ENCODE measurements around the gene ATG7.

Gene ATG7

DNA sequence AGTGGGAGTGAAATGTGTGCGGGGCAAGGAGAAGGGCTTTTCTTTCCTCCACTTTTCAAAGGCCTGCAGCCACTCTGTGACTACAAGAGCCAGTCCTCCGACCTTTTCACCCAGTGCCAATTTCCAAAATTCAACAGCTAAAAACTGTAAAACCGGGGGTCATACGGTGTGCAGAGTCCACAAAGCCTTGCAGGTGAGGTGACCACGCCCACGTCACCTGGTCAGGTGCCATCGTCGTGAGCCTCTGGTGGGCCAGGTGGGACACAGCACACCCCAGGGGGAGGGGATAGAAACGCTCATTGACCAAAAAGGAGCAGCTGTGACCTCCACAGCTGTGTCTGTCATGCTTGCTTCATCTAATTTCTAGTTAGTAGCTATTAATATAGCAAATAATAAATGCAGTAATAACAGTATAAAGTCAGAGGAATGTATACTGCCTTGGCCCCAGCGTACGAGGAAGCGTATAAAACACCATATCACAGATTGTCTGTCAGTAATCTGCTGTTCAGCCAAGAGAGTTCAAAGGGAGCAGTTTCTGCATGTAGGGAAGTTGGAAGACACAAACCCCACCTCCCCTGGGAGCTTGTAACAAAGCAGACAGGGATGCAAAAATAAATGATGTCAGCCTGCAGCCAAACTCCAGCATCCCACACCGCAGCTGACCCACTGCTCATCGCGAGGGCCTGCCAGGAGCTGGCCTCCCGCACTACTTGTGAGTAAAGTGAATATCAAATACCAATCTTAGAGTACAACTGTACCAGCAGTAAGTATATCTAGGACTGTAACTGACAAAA, 284.9 kb downstream of the ATG7 start:
- TF ChIP-seq, protein P1, sequence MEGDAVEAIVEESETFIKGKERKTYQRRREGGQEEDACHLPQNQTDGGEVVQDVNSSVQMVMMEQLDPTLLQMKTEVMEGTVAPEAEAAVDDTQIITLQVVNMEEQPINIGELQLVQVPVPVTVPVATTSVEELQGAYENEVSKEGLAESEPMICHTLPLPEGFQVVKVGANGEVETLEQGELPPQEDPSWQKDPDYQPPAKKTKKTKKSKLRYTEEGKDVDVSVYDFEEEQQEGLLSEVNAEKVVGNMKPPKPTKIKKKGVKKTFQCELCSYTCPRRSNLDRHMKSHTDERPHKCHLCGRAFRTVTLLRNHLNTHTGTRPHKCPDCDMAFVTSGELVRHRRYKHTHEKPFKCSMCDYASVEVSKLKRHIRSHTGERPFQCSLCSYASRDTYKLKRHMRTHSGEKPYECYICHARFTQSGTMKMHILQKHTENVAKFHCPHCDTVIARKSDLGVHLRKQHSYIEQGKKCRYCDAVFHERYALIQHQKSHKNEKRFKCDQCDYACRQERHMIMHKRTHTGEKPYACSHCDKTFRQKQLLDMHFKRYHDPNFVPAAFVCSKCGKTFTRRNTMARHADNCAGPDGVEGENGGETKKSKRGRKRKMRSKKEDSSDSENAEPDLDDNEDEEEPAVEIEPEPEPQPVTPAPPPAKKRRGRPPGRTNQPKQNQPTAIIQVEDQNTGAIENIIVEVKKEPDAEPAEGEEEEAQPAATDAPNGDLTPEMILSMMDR (IDR thresholded peaks at IDR 0.05) = no peak

DNA sequence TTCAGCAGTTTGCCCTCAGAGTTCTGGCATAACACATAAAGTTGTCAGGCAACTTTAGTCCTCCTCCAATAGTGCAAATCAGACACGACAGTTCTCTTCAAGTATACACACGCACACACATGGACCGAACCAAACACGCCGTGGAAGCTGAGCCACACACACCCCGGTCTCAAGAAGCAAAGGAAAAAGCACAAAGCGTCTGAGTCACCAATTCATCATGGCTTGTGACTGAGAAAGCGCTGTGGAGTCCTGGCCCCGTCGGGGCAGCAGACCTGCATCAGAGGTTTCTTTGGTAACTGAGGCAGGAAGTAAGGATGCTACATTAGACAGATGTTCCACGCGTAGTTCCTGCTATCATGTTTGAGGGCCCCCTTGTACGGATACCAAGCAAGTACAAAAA, 285.8 kb downstream of the ATG7 start:
- TF ChIP-seq, protein P1 (IDR thresholded peaks at IDR 0.05) = no peak

DNA sequence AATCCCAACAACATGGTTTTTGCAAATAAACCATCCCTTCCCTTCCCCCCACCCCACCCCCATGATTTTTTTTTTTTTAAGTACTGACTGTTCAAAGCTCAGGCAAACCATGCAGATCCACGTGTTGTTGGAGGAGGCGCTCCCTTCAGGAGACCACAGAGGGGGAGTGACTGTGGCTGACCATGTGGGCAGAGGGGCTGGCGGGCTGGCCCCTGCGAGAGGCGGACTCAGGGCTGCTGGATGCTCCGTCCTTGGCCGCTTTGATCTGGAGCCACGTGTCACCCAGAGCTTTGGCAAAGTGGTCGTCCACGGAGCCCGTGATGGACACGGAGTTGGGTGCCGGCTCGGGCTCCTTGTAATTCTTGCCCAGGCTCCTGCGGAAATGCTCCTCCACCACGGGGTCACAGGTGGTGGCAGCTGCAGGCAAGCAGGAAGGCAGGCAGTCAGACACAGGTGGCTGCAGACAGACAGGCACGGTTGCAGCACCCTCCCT, 286.3 kb downstream of the ATG7 start:
- TF ChIP-seq, protein P1 (IDR thresholded peaks at IDR 0.05) = no peak

DNA sequence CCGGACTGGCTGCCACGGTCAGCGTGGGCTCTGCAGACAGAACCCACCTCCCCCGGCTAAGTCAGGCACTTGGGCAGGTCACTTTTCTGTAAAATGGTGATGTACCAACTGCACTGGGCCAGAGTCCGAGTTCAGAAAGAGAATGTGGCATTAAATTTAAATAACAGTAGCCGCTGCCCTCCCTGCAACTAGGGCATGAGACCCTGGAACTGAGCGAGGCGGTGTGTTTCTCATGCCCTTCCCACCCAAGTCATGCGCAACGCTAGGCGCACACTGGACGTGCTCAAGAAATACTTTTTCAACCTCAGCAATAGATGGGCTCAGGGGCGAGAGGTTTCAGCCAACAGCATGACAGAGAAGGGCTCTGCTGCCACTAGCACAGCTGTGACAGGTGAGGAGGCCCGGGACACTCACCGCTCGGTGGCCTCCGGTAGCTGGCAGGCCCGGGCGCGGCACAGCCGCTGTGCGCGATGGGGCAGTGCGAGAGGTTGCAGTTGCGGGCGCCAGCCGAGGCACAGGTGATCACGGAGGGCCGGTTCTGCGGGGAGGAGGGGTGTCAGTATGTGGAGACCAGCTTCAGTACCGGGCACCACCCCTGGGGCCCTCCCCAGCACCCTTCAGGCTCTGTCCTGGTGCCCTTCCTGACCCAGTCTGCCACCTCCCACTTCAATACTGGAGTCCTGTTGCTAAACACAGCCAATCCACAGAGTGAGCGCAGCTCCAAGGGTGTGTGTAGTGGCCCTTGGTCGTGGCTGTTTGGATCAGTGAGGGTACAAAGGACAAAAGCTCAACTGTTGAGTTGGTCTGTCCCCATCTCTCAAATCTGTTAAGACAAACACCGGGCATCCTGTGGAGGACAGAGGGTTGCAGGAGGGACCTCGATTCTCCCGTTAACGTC, 287.0 kb downstream of the ATG7 start:
- TF ChIP-seq, protein P1 (IDR thresholded peaks at IDR 0.05) = no peak

DNA sequence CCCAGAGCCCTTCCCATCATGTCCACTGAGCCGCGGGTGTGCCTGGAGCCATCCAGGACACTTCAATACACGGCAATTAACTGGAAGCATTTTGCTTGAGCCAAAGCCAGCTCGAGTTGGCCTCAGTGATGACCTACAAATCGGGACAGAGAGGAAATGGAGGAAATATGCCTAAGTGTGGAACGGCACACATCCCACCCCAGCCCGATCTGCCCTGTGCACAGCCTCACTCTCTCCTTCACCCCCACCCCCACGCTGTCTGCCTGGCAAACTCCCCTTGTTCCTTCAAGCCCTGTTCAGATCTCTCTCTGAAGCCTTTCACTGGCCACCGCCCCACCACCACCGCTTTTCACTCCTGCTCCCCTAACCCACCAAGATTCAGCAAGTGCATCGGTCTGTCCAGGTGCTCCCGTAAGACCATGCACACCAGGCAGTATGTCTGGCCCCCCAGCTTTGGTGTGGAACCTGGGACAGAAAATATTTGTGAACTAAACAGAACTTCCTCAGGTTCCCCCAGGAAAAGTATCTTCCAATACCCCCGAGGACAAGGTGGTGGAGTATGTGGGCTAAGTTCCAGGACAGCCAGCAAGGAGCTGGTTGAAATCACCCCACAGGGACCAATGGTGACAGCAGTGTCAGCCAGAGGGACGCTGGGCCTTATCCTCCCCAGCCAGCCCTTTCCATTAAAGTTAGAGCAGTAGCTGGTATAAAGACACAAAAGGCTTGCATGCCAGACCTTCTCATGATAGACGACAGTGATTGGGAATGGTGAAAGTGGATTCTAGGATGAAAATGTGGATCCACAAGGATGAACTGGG, 287.8 kb downstream of the ATG7 start:
- TF ChIP-seq, protein P1 (IDR thresholded peaks at IDR 0.05) = no peak

DNA sequence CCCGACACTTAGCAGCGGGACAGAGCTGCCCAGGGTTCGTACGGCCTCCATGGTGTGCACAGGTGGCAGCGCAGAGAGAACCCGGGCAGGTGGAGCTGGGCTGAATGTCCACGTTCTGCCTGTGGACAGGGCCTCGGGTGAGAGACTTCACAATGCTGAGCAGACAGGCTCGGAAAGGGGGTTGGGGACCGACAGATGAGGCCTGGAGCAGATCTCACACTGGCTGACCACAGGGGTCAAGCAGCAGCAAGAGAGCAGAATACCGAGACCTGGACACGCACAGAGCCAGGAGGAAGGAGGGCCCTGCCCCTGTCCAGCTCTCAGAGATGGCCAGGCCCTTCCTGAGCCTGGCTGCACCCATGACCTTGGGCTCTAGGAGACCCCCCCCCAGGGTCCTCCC, 288.5 kb downstream of the ATG7 start:
- TF ChIP-seq, protein P1 (IDR thresholded peaks at IDR 0.05) = no peak
